Measurements from ENCODE around the gene AGTPBP1. TPM values are rescaled to one million over a fixed set of nuclear protein-coding genes. Genes with fewer than 3 reads are reported as not detected.

Gene AGTPBP1
- total and polyA plus RNA-seq, 2 of the 8 experiments (the other 6 are each of a cell fraction or from before 2014, with no cell fraction given), result 13.4 to 65.2 TPM

DNA sequence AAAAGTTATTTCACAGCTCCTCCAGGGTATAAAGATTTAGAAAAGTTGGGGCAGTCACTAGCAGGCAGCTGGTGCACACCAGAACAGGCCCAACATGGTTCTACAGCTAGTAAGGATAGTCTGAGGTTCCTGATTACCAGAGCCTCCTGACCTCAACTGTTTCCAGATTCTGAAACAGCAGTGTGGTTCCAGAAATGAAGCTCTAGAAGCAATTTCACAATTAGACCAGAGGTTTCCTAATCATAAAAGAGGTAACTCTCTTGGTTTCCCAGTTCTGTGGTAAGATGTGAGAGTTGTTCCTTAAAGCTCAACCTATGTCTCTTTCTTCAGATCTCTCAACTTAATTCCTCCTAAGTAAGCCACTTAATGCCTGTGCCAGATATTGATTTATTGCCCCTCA is 11.9 kb downstream of the AGTPBP1 start:
- ChIA-PET POLR2A (ENCODE audit: partially characterized antibody) (no interaction called here), CTCF (ENCODE audit: partially characterized antibody) (interaction anchor here (1.0 to 2.8 kb wide), 4 partner anchors 9 to 32 kb away, joined by 3 to 11 read pairs (median 4); no protein-coding TSS in a partner anchor)
- no peak overlapping the region for H2BK12ac ChIP-seq (ENCODE audit: low read depth, low read length)
- H4K91ac ChIP-seq (replicated peaks; ENCODE audit: insufficient read length, low read length), result no peak overlapping the region
- H3K56ac ChIP-seq (replicated peaks; ENCODE audit: insufficient read length, low read depth, low read length), result no peak overlapping the region
- H3K4me1 ChIP-seq (replicated peaks in 1 of 4; ENCODE audit: control insufficient read depth in 3 of 4, insufficient read depth in 4 of 4, low read length in 3 of 4), result peaks cover 0 to 2% (median 0%) of the 10 kb centered on the region in 4 experiments; a peak in 1 of 7 replicates
- H3K4me2 ChIP-seq (ENCODE audit: insufficient read depth in 1 of 2, low read depth in 2 of 2, low read length in 2 of 2), result no peak overlapping the region
- H2BK120ac ChIP-seq (replicated peaks; ENCODE audit: low read depth, low read length), result no peak overlapping the region
- H3K27me3 ChIP-seq (replicated peaks in 1 of 4; ENCODE audit: control insufficient read depth in 3 of 4, extremely low read depth in 1 of 4, insufficient read depth in 3 of 4, low read length in 3 of 4), result no peaks in the 10 kb centered on the region
- no peaks in the 10 kb centered on the region; the same call in 1 of the 2 replicates for H3K23me2 ChIP-seq (ENCODE audit: low read depth, low read length)
- no peak overlapping the region for H3K14ac ChIP-seq (ENCODE audit: insufficient read length)
- H3K9me3 ChIP-seq (ENCODE audit: insufficient read depth in 2 of 2, low read depth in 1 of 2, low read length in 1 of 2), result no peaks in the 10 kb centered on the region
- no peak overlapping the region for H2BK5ac ChIP-seq (ENCODE audit: low read depth, low read length)
- H4K5ac ChIP-seq (ENCODE audit: insufficient read length, low read depth, low read length), result no peak overlapping the region
- H2AFZ ChIP-seq (ENCODE audit: low read length), result no peak overlapping the region
- H2BK20ac ChIP-seq (ENCODE audit: low read length), result no peak overlapping the region
- H3K18ac ChIP-seq (ENCODE audit: extremely low read depth, low read length), result no peak overlapping the region
- no peak overlapping the region for H3K4me3 ChIP-seq (ENCODE audit: extremely low read depth in 1 of 4, insufficient read depth in 2 of 4, low read depth in 3 of 4, low read length in 4 of 4)
- no peaks in the 10 kb centered on the region for H3K36me3 ChIP-seq (ENCODE audit: control insufficient read depth in 2 of 4, insufficient read depth in 4 of 4, low read length in 3 of 4)
- H4K20me1 ChIP-seq (replicated peaks in 1 of 2; ENCODE audit: control insufficient read depth in 1 of 2, insufficient read depth in 2 of 2, low read length in 2 of 2), result peaks cover 2% of the 10 kb centered on the region in 2 experiments
- FAIRE-seq, result no peak
- TF ChIP-seq HDAC6 (IDR thresholded peaks at IDR 0.05; ENCODE audit: low read depth, low read length) (no peak), FOSL1 (IDR thresholded peaks at IDR 0.05; ENCODE audit: insufficient read depth, low read depth, low read length) (no peak), NANOG (IDR thresholded peaks at IDR 0.05; ENCODE audit: insufficient read depth, low read depth, low read length, poor library complexity, severe bottlenecking) (no peak), GTF2F1 (IDR thresholded peaks at IDR 0.05; ENCODE audit: borderline replicate concordance, low read depth, low read length) (no peak), RAD21 (IDR thresholded peaks at IDR 0.05 in 1 of 2, conservative IDR thresholded peaks at IDR 0.05 in 1 of 2; ENCODE audit: low read depth in 2 of 2, low read length in 2 of 2) (no peak), TAF7 (optimal IDR thresholded peaks at IDR 0.05; ENCODE audit: borderline replicate concordance, low read depth, low read length) (no peak), TBP (IDR thresholded peaks at IDR 0.05; ENCODE audit: low read depth, low read length) (no peak), SP1 (IDR thresholded peaks at IDR 0.05; ENCODE audit: low read depth, low read length) (no peak), CREB1 (IDR thresholded peaks at IDR 0.05) (no peak)
- TF ChIP-seq, protein P1, sequence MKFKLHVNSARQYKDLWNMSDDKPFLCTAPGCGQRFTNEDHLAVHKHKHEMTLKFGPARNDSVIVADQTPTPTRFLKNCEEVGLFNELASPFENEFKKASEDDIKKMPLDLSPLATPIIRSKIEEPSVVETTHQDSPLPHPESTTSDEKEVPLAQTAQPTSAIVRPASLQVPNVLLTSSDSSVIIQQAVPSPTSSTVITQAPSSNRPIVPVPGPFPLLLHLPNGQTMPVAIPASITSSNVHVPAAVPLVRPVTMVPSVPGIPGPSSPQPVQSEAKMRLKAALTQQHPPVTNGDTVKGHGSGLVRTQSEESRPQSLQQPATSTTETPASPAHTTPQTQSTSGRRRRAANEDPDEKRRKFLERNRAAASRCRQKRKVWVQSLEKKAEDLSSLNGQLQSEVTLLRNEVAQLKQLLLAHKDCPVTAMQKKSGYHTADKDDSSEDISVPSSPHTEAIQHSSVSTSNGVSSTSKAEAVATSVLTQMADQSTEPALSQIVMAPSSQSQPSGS (IDR thresholded peaks at IDR 0.05; ENCODE audit: low read length), result no peak
- H3K27ac ChIP-seq (ENCODE audit: low read depth, low read length), result no peak overlapping the region
- H3K4ac ChIP-seq (replicated peaks; ENCODE audit: insufficient read length, low read depth, low read length), result no peak overlapping the region
- H3K23ac ChIP-seq (ENCODE audit: insufficient read length), result no peak overlapping the region
- DNase-seq (ENCODE audit: low read depth in 1 of 2, low spot score in 2 of 2), result no peak
- no peak overlapping the region for H2AK5ac ChIP-seq (ENCODE audit: low read depth, low read length)
- H4K8ac ChIP-seq (ENCODE audit: extremely low read depth, insufficient read depth, low read length), result no peak overlapping the region
- peaks cover 7 to 99% of the 10 kb centered on the region in 2 experiments; a peak in 3 of 4 replicates for H3K79me2 ChIP-seq (ENCODE audit: control insufficient read depth in 1 of 2, insufficient read depth in 2 of 2, low read length in 2 of 2)
- H3K79me1 ChIP-seq (ENCODE audit: low read depth, low read length), result peaks cover 5% of the 10 kb centered on the region; the same call in 1 of the 2 replicates
- H3K9ac ChIP-seq (replicated peaks in 1 of 4; ENCODE audit: extremely low read depth in 1 of 4, low read depth in 3 of 4, low read length in 3 of 4), result no peak overlapping the region
- H2BK15ac ChIP-seq (ENCODE audit: low read length), result no peak overlapping the region

Data from H1 (cell line).